Measurements from ENCODE around the gene HOXD4.

HOXD4 gene

DNA sequence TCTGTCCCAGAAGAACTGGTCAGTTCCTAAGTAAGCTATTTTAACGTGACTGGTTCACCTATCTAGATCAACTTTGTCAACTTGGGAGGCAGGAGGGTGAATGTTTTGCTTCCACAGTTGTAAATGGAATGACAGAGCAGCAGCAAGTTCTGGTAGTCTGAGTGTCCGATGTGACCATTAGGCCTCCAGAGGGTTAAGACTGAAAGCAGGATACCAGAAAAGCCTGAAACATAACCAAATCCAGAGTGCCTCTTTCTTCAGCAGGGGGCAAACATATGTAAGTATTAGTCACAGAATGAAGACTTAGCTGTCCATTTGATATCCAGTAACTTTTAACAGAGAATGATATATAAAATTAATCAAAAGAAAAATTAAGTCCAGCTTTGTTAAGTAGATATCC is 14.9 kb downstream of the HOXD4 start:
- Mint-ChIP-seq H3K27ac (no peak overlapping the region), H3K27me3 (peaks cover 98% of the 10 kb centered on the region)
- CTCF ChIA-PET: no interaction called here

DNA sequence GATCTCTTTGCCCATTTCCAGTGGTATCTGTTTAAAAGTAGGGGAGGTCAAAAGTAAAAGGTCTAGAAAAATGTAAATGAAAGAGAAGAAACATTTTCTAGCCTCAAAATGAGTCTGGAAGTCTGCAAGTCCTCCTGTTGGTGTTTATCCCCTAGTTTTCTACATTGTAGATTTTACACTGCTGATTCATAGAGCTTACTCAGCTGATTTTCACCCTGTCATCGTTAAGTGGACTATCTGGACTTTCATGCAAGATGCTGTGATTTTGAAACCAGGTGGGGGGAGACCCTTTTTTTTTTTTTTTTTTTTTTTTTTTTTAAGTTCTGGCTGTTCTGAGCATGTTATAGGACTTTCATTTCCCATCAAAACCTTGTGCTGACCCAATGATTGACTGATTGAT is 16.0 kb downstream of the HOXD4 start:
- DNase-seq: no peak
- H3K27ac Mint-ChIP-seq: no peak overlapping the region
- peaks cover 2% of the 10 kb centered on the region for H3K9me3 Mint-ChIP-seq
- peaks cover 98% of the 10 kb centered on the region for H3K27me3 Mint-ChIP-seq
- no peak overlapping the region for H3K4me3 Mint-ChIP-seq
- CTCF ChIA-PET: no interaction called here
- peaks cover 12% of the 10 kb centered on the region for H3K36me3 Mint-ChIP-seq
- peaks cover under 1% of the 10 kb centered on the region for H3K4me1 Mint-ChIP-seq

More for the DNA sequence above, 14.9 kb downstream of the HOXD4 start:
- H3K4me3 Mint-ChIP-seq: no peak overlapping the region
- no peaks in the 10 kb centered on the region for H3K4me1 Mint-ChIP-seq
- no peak for DNase-seq
- H3K9me3 Mint-ChIP-seq: peaks cover 2% of the 10 kb centered on the region
- H3K36me3 Mint-ChIP-seq: peaks cover 12% of the 10 kb centered on the region

DNA sequence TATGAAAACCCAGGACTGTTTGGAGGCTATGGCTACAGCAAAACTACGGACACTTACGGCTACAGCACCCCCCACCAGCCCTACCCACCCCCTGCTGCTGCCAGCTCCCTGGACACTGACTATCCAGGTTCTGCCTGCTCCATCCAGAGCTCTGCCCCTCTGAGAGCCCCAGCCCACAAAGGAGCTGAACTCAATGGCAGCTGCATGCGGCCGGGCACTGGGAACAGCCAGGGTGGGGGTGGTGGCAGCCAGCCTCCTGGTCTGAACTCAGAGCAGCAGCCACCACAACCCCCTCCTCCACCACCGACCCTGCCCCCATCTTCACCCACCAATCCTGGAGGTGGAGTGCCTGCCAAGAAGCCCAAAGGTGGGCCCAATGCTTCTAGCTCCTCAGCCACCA is 17.8 kb downstream of the HOXD4 start:
- no peak overlapping the region for H3K4me3 Mint-ChIP-seq
- H3K27ac Mint-ChIP-seq: no peak overlapping the region
- DNase-seq: no peak
- CTCF ChIA-PET: interaction anchor here (1.0 to 1.9 kb wide), 2 partner anchors 286 to 385 kb away, joined by 6 read pairs; no protein-coding TSS in a partner anchor
- no peaks in the 10 kb centered on the region for H3K9me3 Mint-ChIP-seq
- peaks cover 4% of the 10 kb centered on the region for H3K4me1 Mint-ChIP-seq
- peaks cover 2% of the 10 kb centered on the region for H3K36me3 Mint-ChIP-seq
- peaks cover 98% of the 10 kb centered on the region for H3K27me3 Mint-ChIP-seq

DNA sequence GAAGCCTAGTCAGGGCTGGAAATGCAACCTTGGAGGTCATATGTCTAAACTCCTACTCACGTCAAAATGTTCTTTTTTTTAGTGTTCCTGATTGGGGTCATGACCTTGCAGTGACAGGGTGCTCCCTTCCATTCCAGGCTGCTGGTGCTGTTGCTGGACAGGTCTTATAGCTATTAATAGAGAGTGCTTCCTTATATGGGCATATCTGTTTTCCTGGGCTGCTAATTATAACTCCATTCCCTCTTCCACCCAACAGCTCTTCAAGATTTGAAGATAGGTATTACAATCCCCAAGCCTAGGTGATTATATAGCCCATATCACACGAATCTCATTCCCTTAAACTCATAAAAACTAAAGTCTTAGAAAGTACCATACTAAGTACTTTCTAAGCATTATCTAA is 18.4 kb downstream of the HOXD4 start:
- no peak overlapping the region for H3K27ac Mint-ChIP-seq
- H3K4me3 Mint-ChIP-seq: no peak overlapping the region

DNA sequence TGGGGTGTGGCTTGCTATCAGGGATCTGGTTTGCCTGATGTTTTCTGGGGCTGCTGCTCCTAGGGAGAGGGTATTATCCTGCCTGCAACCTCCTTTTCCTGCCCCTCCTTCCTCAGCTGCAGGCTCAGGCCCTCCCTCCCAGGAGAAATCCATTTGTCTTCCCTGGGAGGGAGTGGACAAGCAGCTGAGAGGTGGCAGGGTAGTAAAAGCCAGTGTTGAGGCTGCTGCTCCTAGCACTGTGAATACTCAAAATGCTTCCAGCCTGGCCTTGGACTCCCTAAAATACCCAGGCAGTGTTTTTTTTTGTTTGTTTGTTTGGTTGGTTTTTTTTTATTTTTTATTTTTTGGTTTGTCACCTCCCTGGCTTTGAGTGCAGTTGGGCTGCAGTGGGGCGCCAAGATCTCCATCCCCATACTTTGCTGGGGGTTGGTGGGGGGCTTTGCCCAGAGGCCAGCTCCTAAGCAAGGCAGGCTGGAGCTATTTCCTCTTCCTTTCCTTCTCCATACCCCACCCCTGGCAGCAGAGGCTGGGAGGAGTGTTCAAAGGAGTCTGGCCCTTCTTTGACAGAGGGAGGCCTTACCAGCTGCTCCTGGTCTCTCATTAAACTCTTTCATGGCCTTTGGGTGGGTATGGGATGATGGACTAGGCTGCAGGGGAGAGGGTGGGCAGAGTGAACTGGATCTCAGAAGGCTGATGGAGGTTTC is 19.4 kb downstream of the HOXD4 start:
- H3K36me3 Mint-ChIP-seq: no peaks in the 10 kb centered on the region
- no peak overlapping the region for H3K4me3 Mint-ChIP-seq
- CTCF ChIA-PET: interaction anchor here (1.0 to 1.2 kb wide), 2 partner anchors 8 to 284 kb away, joined by 3 to 4 read pairs; no protein-coding TSS in a partner anchor
- H3K27ac Mint-ChIP-seq: no peak overlapping the region
- DNase-seq: no peak
- H3K27me3 Mint-ChIP-seq: peaks cover 98% of the 10 kb centered on the region
- H3K4me1 Mint-ChIP-seq: peaks cover 4% of the 10 kb centered on the region
- H3K9me3 Mint-ChIP-seq: no peaks in the 10 kb centered on the region

More for the DNA sequence above, 18.4 kb downstream of the HOXD4 start:
- no peaks in the 10 kb centered on the region for H3K9me3 Mint-ChIP-seq
- H3K36me3 Mint-ChIP-seq: no peaks in the 10 kb centered on the region
- H3K4me1 Mint-ChIP-seq: peaks cover 4% of the 10 kb centered on the region
- DNase-seq: no peak
- CTCF ChIA-PET: interaction anchor here (1.0 to 1.9 kb wide), 2 partner anchors 285 to 385 kb away, joined by 6 read pairs; no protein-coding TSS in a partner anchor
- peaks cover 98% of the 10 kb centered on the region for H3K27me3 Mint-ChIP-seq

DNA sequence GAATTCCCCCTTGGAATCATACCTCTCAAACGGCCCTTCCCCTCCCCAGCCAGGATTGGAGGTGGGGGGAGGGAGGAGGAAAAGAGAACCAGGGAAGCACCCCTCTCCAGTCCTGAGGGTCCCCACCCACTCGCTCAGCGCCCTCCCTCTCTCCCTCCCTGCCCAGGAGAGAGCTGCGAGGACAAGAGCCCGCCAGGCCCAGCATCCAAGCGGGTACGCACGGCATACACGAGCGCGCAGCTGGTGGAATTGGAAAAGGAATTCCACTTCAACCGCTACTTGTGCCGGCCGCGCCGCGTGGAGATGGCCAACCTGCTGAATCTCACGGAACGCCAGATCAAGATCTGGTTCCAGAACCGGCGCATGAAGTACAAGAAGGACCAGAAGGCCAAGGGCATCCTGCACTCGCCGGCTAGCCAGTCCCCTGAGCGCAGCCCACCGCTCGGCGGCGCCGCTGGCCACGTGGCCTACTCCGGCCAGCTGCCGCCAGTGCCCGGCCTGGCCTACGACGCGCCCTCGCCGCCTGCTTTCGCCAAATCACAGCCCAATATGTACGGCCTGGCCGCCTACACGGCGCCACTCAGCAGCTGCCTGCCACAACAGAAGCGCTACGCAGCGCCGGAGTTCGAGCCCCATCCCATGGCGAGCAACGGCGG is 20.1 kb downstream of the HOXD4 start:
- Mint-ChIP-seq H3K27me3 (peaks cover 98% of the 10 kb centered on the region), H3K9me3 (no peaks in the 10 kb centered on the region), H3K36me3 (no peaks in the 10 kb centered on the region), H3K4me3 (no peak overlapping the region), H3K4me1 (peaks cover 4% of the 10 kb centered on the region), H3K27ac (no peak overlapping the region)
- no peak for DNase-seq
- CTCF ChIA-PET: interaction anchor here (1.0 to 1.2 kb wide), 2 partner anchors 9 to 283 kb away, joined by 3 to 4 read pairs; no protein-coding TSS in a partner anchor

DNA sequence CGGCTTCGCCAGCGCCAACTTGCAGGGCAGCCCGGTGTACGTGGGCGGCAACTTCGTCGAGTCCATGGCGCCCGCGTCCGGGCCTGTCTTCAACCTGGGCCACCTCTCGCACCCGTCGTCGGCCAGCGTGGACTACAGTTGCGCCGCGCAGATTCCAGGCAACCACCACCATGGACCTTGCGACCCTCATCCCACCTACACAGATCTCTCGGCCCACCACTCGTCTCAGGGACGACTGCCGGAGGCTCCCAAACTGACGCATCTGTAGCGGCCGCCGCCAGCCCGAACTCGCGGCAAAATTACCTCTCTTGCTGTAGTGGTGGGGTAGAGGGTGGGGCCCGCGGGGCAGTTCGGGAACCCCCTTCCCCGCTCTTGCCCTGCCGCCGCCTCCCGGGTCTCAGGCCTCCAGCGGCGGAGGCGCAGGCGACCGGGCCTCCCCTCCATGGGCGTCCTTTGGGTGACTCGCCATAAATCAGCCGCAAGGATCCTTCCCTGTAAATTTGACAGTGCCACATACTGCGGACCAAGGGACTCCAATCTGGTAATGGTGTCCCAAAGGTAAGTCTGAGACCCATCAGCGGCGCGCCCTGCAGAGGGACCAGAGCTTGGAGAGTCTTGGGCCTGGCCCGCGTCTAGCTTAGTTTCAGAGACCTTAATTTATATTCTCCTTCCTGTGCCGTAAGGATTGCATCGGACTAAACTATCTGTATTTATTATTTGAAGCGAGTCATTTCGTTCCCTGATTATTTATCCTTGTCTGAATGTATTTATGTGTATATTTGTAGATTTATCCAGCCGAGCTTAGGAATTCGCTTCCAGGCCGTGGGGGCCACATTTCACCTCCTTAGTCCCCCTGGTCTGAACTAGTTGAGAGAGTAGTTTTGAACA is 20.9 kb downstream of the HOXD4 start:
- Mint-ChIP-seq H3K27me3 (peaks cover 98% of the 10 kb centered on the region), H3K27ac (peak overlapping the region; percentile 80), H3K36me3 (no peaks in the 10 kb centered on the region), H3K4me3 (no peak overlapping the region), H3K4me1 (peaks cover 4% of the 10 kb centered on the region), H3K9me3 (no peaks in the 10 kb centered on the region)
- CTCF ChIA-PET: interaction anchor here (3.8 kb wide), 1 partner anchor 32 kb away, joined by 17 read pairs; no protein-coding TSS in a partner anchor
- no peak for DNase-seq

DNA sequence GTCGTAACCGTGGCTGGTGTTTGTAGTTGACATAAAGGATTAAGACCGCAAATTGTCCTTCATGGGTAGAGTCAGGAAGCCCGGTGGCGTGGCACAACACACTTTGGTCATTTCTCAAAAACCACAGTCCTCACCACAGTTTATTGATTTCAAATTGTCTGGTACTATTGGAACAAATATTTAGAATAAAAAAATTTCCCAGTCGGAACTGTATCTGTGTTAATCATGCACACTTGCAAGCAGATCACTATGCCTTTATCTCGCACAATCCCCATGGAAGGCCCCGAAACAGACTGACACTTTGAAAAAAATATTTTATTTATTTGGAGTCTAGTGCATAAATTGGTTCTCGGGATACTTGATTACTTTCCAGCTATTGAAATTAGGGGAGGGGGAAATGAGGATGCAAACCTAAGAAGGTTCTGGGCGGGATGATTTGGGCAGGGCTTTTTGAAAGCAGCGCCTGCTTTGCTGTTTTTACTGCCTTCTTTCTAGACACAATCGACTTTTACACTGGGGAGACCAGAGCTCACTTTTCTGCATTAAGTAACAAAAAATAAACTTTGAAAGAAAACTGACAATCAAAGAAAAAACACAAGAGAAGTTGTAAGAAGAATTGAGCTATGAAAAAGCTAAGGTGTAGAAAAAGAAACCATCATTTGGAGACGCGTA is 21.7 kb downstream of the HOXD4 start:
- Mint-ChIP-seq H3K9me3 (no peaks in the 10 kb centered on the region), H3K4me3 (no peak overlapping the region), H3K4me1 (peaks cover 4% of the 10 kb centered on the region), H3K27me3 (peaks cover 98% of the 10 kb centered on the region), H3K27ac (peak overlapping the region; percentile 80), H3K36me3 (no peaks in the 10 kb centered on the region)
- no peak for DNase-seq
- CTCF ChIA-PET: interaction anchor here (3.8 kb wide), 1 partner anchor 33 kb away, joined by 17 read pairs; no protein-coding TSS in a partner anchor

DNA sequence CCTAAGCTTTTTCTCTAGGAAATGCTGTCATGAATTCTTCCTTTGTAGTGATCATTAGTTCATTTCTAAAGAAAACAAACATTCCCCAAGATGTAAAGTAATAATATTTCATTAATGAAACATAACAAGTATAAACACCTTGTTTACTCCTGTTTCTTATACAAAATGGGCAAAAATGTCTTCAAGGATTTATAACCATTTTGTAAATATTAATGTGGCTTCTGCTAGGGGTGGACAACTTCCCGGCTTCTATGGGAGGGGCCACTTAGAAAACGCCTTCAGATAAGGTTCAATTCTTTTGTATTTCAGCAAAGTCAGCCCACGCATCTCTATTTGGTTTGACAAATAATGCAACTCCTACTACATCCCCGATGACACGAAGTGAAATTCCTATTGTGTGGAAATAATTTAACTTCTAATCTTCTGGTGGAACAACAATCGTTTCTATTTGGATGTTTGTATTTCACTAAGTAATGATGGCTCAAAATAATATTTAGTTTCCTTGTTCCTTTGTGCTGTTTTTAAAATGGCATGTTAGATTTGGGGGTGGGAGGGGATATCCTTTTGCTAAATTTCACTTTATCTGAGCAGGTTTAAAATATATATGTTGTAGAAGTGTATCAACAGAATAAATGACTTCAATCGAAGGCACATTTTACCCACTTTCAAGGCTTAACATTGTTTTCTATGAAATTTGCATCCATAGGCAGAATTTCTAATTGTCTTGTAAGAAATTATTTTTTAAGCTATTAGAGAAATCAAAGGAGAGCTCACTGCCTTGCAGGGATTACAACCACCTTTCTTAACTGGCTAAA is 22.4 kb downstream of the HOXD4 start:
- Mint-ChIP-seq H3K27ac (no peak overlapping the region), H3K9me3 (no peaks in the 10 kb centered on the region), H3K36me3 (no peaks in the 10 kb centered on the region), H3K4me3 (no peak overlapping the region), H3K27me3 (peaks cover 100% of the 10 kb centered on the region), H3K4me1 (peaks cover 5% of the 10 kb centered on the region)
- DNase-seq: no peak
- CTCF ChIA-PET: interaction anchor here (1.4 to 3.8 kb wide), 2 partner anchors 34 to 281 kb away, joined by 5 to 17 read pairs; no protein-coding TSS in a partner anchor

DNA sequence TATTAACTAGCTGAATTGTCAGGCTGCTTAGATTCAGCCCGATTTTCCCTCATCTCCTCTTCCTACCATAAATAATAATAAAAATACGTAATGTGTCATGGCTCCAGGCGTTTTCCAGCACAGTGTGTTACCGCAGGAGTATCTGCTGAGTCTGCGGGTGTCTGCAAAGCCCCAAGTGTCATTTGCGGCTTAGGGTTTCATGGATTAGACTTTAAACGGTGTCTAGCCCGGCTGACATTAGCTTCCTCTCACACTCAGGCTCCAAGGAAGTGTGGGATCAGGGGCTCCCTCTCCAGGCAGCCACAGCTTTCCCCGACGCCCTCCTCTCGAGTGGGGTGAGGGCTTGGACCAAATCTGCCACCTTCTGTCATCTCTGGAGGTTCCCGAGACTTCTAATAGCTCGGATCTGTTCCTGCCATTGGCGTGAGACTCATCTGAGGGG is 23.1 kb downstream of the HOXD4 start:
- H3K27ac Mint-ChIP-seq: no peak overlapping the region
- no peaks in the 10 kb centered on the region for H3K36me3 Mint-ChIP-seq
- peaks cover 100% of the 10 kb centered on the region for H3K27me3 Mint-ChIP-seq
- H3K9me3 Mint-ChIP-seq: no peaks in the 10 kb centered on the region
- CTCF ChIA-PET: interaction anchor here (1.0 to 3.8 kb wide), 3 partner anchors 35 to 974 kb away, joined by 4 to 17 read pairs (median 5); no protein-coding TSS in a partner anchor
- peaks cover 5% of the 10 kb centered on the region for H3K4me1 Mint-ChIP-seq
- no peak for DNase-seq
- H3K4me3 Mint-ChIP-seq: no peak overlapping the region

DNA sequence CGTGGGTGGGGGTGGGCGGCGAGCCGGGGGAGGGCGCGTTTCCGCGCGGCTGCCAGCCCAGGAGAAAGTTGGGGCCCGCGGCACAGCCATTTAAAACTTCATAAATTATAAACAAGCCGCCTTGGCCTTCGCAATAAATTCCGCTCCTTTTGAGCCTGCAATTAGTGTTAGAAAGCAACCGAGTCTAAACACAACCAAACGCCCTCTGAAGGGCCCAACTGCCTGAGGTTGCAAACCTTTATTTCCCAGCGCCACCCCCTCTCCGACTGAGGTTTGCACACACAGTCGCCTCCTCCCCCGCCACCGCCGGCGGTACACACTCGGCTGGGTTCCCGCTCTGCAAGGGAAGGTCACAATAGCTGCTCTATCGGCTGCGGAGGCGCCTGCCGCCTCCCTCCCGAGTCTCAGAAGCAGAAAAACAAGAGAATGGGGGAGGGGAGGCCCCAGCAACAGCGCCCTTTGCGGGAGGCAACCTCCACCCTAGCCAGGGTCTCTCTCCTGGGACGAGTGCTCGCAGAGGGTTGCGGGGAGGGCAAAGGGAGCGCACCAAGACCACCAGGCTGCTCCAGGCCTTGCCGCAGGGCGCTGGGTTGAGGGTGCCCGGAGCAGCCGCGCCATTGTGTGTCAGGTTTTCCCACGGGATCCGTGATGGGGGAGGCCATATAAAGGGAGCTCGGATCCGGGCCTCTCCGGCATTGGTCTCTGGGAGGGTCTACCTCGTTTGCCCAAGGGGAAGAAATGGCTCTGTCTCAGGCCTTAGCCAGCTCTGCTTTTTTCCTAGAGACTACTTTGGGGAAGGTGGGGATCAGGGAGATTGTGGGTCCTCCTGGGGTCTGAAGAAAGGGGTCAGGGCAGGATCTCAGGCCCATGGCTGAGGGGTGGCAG is 23.7 kb downstream of the HOXD4 start:
- CTCF ChIA-PET: interaction anchor here (0.7 to 3.8 kb wide), 4 partner anchors 35 to 974 kb away, joined by 3 to 17 read pairs (median 4); no protein-coding TSS in a partner anchor
- H3K27me3 Mint-ChIP-seq: peaks cover 100% of the 10 kb centered on the region
- H3K4me3 Mint-ChIP-seq: no peak overlapping the region
- no peak overlapping the region for H3K27ac Mint-ChIP-seq
- no peaks in the 10 kb centered on the region for H3K36me3 Mint-ChIP-seq
- H3K9me3 Mint-ChIP-seq: no peaks in the 10 kb centered on the region
- peaks cover 5% of the 10 kb centered on the region for H3K4me1 Mint-ChIP-seq
- DNase-seq: no peak

Data from activated naive CD4-positive, alpha-beta T cell treated with anti-CD3 and anti-CD28 coated beads, Interleukin-2, amount 10 ng/mL, durations not matched to agents 7 days and 5 days (primary cell).